ENCODE results near the gene ZFP36L2.

GRCh38 chr2:43210467-43211303 lies 15.7 kb downstream of the ZFP36L2 start:
- TF ChIP-seq GATA2 (IDR thresholded peaks at IDR 0.05; ENCODE audit: low read depth, low read length) (no peak), GATA3 (IDR thresholded peaks at IDR 0.05; ENCODE audit: low read depth, low read length) (no peak)

Data from SH-SY5Y (cell line).